ENCODE data around the gene CDY1B.
"Not testable (repeated sequence)": the region's sequence is repeated elsewhere in the genome, so short reads cannot be mapped to it uniquely, and the experiment has no call there.

CDY1B gene

GRCh38 chrY:24047919-24048318 lies at the start of gene CDY1B:
CDY1B (minus strand) TSS chrY:24048019; CDS start chrY:24047688, 331 bp downstream.
- in situ Hi-C loops (cut with MboI; ENCODE audit: low sequenced_read_pairs), result not testable (repeated sequence)

- in situ Hi-C loops (cut with MboI; ENCODE audit: low sequenced_read_pairs), result not testable (repeated sequence)
These were observed 1.7 kb upstream of the CDY1B start for GRCh38 chrY:24049525-24049924.

DNA sequence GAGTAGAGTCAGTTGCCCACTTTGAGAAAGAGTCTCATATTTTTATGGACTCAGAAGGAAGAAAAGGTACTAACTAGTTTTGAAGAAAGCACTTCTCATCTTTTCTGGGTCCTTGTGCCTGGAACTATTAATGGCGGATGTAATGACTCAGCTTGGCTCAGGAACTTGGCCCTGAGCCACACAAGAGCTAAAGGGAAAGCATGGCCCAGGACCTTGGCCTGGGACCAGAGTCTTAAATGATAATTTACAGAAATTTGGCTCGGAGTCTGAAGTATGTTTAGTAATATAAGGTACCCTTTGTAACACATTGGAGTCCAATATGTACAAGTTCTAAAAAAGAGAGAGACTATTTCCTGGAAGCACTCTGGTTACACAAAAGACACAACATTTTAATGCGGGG lies 4.6 kb downstream of the CDY1B start:
- in situ Hi-C loops (cut with MboI; ENCODE audit: low sequenced_read_pairs), result not testable (repeated sequence)

- in situ Hi-C loops (cut with MboI; ENCODE audit: low sequenced_read_pairs), result not testable (repeated sequence)
These were observed 8.7 kb downstream of the CDY1B start for GRCh38 chrY:24039008-24039718.

DNA sequence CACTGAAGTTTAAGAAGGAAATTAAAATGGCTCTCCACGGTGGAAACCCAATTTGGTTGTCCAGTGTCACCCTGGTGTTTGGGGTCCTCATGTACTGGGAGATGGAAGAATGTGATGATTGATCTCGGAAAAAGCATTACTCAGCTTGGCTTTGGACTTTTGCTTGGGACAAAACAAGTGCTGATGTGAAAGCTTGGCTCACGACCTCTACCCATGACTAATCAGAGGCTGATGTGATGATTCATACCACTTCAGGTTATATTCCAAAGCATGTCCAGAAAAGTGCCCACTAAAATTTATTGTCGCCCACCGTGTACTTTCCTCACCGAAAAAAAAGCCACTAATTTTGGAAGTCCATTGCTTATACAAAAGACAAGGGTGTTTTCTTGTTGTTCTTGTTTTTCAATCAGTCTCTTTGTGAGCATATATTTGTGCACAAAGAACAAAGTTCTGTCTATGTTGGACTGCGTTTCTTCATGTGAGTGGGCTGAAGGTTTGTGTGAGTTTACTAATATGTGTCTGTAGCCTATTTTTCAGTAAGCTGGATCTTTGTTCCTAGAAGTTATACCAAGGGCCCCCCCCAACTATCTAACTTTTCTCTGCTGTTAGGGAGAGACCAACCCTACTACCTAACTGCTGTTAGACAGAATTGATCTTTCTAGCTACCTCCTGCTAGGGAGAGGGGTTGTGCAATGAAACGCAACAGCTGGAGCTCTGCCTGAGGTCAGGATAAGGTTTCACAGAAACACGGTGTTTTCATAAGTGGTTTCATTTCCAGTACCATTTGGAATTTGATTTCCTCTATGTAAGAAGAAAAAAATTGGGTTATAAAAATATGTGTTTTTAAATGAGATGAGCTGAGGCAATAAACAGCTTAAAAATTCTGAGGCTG lies 21.4 kb downstream of the CDY1B start:
- in situ Hi-C loops (cut with MboI; ENCODE audit: low sequenced_read_pairs), result not testable (repeated sequence)
